GM10248 (cell line): ENCODE data around the gene RGL1.

Experiments used
- CTCF ChIA-PET: fragments of 300-600 bp; sonication (Branson Sonifier 250); formaldehyde crosslinking; extraction: SDS; loops from one replicate; lab custom pipeline; 2021; ENCODE audit warnings: antibody characterized with exemption; lab: Yijun Ruan, JAX
- POLR2A ChIA-PET: fragments of 350-650 bp; sonication (Branson Sonifier 250); formaldehyde crosslinking; extraction: SDS; loops from one replicate; lab custom pipeline; 2020; ENCODE audit warnings: antibody characterized with exemption; lab: Yijun Ruan, JAX
- DNase-seq: peaks from one replicate; pipeline ENCODE4 v3.0.0; 2012; ENCODE audit errors: extremely low spot score
- CTCF ChIP-seq: IDR thresholded peaks from 2 replicates; pipeline ENCODE4 v1.5.1; 2012; ENCODE audit warnings: mild to moderate bottlenecking, low read depth; ENCODE audit errors: extremely low read depth, missing control alignments, control extremely low read depth

The RGL1 gene

GRCh38 chr1:183936009-183936408, 131.1 kb downstream of the RGL1 start:
- ChIA-PET CTCF (interaction anchor here (1.3 to 1.4 kb wide), 2 partner anchors 15 to 251 kb away, joined by 3 read pairs; no protein-coding TSS in a partner anchor), POLR2A (no interaction called here)
- no peak for DNase-seq
- TF ChIP-seq CTCF, result no peak

DNA sequence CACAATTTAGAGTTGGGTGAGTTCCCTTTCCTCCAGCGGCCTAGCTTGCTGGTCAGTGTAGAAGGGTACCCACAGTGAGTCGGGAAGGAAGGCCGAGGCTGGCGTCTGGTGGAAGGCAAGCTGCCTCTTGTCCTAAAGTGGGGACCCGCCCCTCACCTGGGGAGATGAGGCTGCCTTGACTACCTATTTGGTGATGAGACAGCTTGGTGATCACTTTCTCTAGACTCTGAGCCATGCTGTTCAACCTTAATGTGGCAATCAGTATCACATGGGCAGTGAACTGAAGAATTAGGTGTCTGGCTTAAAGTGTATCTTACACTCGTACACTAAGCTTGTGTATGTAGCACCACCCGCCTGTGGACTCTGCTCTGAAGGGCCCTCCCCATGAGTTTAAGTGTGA, 131.9 kb downstream of the RGL1 start:
- DNase-seq, result no peak
- ChIA-PET POLR2A (no interaction called here), CTCF (interaction anchor here (1.2 to 1.3 kb wide), 2 partner anchors 39 to 252 kb away, joined by 3 to 5 read pairs; no protein-coding TSS in a partner anchor)
- TF ChIP-seq CTCF, result no peak

- no peak for DNase-seq
- TF ChIP-seq CTCF, result no peak
- CTCF ChIA-PET, result interaction anchor here (1.2 to 6.9 kb wide), 3 partner anchors 22 to 252 kb away, joined by 3 to 28 read pairs (median 5); no protein-coding TSS in a partner anchor
- POLR2A ChIA-PET, result no interaction called here
Observed at GRCh38 chr1:183937611-183938010, 132.7 kb downstream of the RGL1 start.

DNA sequence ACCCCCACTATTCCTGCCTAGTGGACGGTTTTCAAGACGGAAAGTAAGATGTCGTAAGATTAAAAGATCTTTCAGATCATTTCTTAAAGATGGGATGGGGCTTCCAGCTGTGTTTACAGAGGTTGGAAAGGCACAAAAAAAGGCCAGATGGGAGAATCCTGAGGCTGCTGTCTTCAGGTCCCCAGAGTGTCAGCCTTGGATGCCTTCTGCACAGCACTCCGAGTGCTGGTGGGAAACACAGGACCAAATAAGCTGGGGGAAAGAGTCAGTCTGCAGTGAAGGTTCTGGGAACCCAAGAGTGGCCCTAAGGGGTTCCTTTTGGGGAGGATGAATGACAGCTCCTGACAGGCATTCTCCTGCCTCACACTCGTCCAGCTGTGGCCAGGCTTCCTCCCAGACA, 136.1 kb downstream of the RGL1 start:
- POLR2A ChIA-PET, result no interaction called here
- CTCF ChIA-PET, result interaction anchor here (1.2 to 6.9 kb wide), 3 partner anchors 10 to 256 kb away, joined by 3 to 28 read pairs (median 5); no protein-coding TSS in a partner anchor
- DNase-seq, result no peak
- no peak for TF ChIP-seq CTCF

GRCh38 chr1:183942933-183943693, 138.2 kb downstream of the RGL1 start:
- TF ChIP-seq CTCF, result no peak
- ChIA-PET CTCF (interaction anchor here (0.7 to 6.9 kb wide), 6 partner anchors 9 to 287 kb away, joined by 3 to 28 read pairs (median 3); no protein-coding TSS in a partner anchor), POLR2A (no interaction called here)
- DNase-seq, result no peak

- DNase-seq, result no peak
- ChIA-PET POLR2A (no interaction called here), CTCF (interaction anchor here (1.3 kb wide), 2 partner anchors 8 to 14 kb away, joined by 3 read pairs; no protein-coding TSS in a partner anchor)
- no peak for TF ChIP-seq CTCF
Observed at GRCh38 chr1:183945428-183946319, 140.8 kb downstream of the RGL1 start.
